ENCODE measurements around the gene RAB36.
"Not testable (repeated sequence)": the region's sequence is repeated elsewhere in the genome, so short reads cannot be mapped to it uniquely, and the experiment has no call there.

Gene RAB36

GRCh38 chr22:23132376-23133091 lies 12.7 kb upstream of the RAB36 start:
- ChIA-PET CTCF (interaction anchor here (1.9 to 4.6 kb wide), 2 partner anchors 173 to 176 kb away, joined by 6 to 28 read pairs; no protein-coding TSS in a partner anchor), POLR2A (interaction anchor here (1.3 kb wide), 1 partner anchor 9 kb away, joined by 3 read pairs; the partner anchor contains the start of gene RSPH14)
- DNase-seq (ENCODE audit: extremely low spot score), result no peak
- no peak for TF ChIP-seq ZNF384 (IDR thresholded peaks at IDR 0.05)
- TF ChIP-seq FOXK2 (IDR thresholded peaks at IDR 0.05), result no peak
- TF ChIP-seq NFRKB (IDR thresholded peaks at IDR 0.05), result no peak
- no peak for TF ChIP-seq SUZ12 (IDR thresholded peaks at IDR 0.05)
- TF ChIP-seq ARNT (IDR thresholded peaks at IDR 0.05), result no peak
- no peak for TF ChIP-seq SP1 (IDR thresholded peaks at IDR 0.05)
- TF ChIP-seq HDGF (IDR thresholded peaks at IDR 0.05; ENCODE audit: borderline replicate concordance), result no peak
- TF ChIP-seq TARDBP (IDR thresholded peaks at IDR 0.05), result no peak
- no peak for TF ChIP-seq FOXM1 (IDR thresholded peaks at IDR 0.05; ENCODE audit: borderline replicate concordance)
- TF ChIP-seq LEF1 (IDR thresholded peaks at IDR 0.05; ENCODE audit: borderline replicate concordance), result no peak
- no peak for TF ChIP-seq L3MBTL2 (conservative IDR thresholded peaks at IDR 0.05)

GRCh38 chr22:23133922-23134321 lies 11.4 kb upstream of the RAB36 start:
- no peak for DNase-seq (ENCODE audit: extremely low spot score)
- TF ChIP-seq FOXA1 (IDR thresholded peaks at IDR 0.05) (no peak), NFRKB (IDR thresholded peaks at IDR 0.05) (no peak), ZNF384 (IDR thresholded peaks at IDR 0.05) (no peak), SP1 (IDR thresholded peaks at IDR 0.05) (no peak), FOXK2 (IDR thresholded peaks at IDR 0.05) (no peak), LEF1 (IDR thresholded peaks at IDR 0.05; ENCODE audit: borderline replicate concordance) (no peak), CTBP1 (IDR thresholded peaks at IDR 0.05; ENCODE audit: borderline replicate concordance) (no peak), PKNOX1 (IDR thresholded peaks at IDR 0.05) (no peak), ARNT (IDR thresholded peaks at IDR 0.05) (no peak), HDGF (IDR thresholded peaks at IDR 0.05; ENCODE audit: borderline replicate concordance) (no peak), SUZ12 (IDR thresholded peaks at IDR 0.05) (no peak), TARDBP (IDR thresholded peaks at IDR 0.05) (no peak), ELF4 (IDR thresholded peaks at IDR 0.05) (no peak)
- ChIA-PET CTCF (no interaction called here), POLR2A (interaction anchor here (1.1 kb wide), 1 partner anchor 177 kb away, joined by 3 read pairs; no protein-coding TSS in a partner anchor)

- POLR2A ChIA-PET; CTCF ChIA-PET; DNase-seq (ENCODE audit: extremely low spot score): not testable (repeated sequence)
Observed at GRCh38 chr22:23136991-23137390, 8.3 kb upstream of the RAB36 start.

- ChIA-PET POLR2A (no interaction called here), CTCF (interaction anchor here (1.2 kb wide), 1 partner anchor 178 kb away, joined by 7 read pairs; no protein-coding TSS in a partner anchor)
- TF ChIP-seq BHLHE40 (IDR thresholded peaks at IDR 0.05; ENCODE audit: borderline replicate concordance), result no peak
- no peak for TF ChIP-seq ZNF384 (IDR thresholded peaks at IDR 0.05)
- no peak for TF ChIP-seq FOXM1 (IDR thresholded peaks at IDR 0.05; ENCODE audit: borderline replicate concordance)
- TF ChIP-seq ARNT (IDR thresholded peaks at IDR 0.05), result no peak
- no peak for TF ChIP-seq NFRKB (IDR thresholded peaks at IDR 0.05)
- TF ChIP-seq TARDBP (IDR thresholded peaks at IDR 0.05), result no peak
- TF ChIP-seq PKNOX1 (IDR thresholded peaks at IDR 0.05), result no peak
- DNase-seq (ENCODE audit: extremely low spot score), result no peak
Observed at GRCh38 chr22:23137468-23137867, 7.8 kb upstream of the RAB36 start.

- ChIA-PET POLR2A (no interaction called here), CTCF (interaction anchor here (0.6 to 1.3 kb wide), 3 partner anchors 10 to 179 kb away, joined by 3 to 7 read pairs (median 4); no protein-coding TSS in a partner anchor)
- TF ChIP-seq CTBP1 (IDR thresholded peaks at IDR 0.05; ENCODE audit: borderline replicate concordance), result no peak
- TF ChIP-seq ARNT (IDR thresholded peaks at IDR 0.05), result no peak
- no peak for TF ChIP-seq ELF4 (IDR thresholded peaks at IDR 0.05)
- TF ChIP-seq FOXK2 (IDR thresholded peaks at IDR 0.05), result no peak
- no peak for TF ChIP-seq FOXM1 (IDR thresholded peaks at IDR 0.05; ENCODE audit: borderline replicate concordance)
- TF ChIP-seq NFRKB (IDR thresholded peaks at IDR 0.05), result no peak
- TF ChIP-seq SUZ12 (IDR thresholded peaks at IDR 0.05), result no peak
- no peak for DNase-seq (ENCODE audit: extremely low spot score)
Observed at GRCh38 chr22:23137905-23138561, 7.2 kb upstream of the RAB36 start.

- no peak for DNase-seq (ENCODE audit: extremely low spot score)
- POLR2A ChIA-PET, result no interaction called here
- TF ChIP-seq PKNOX1 (IDR thresholded peaks at IDR 0.05), result no peak
- TF ChIP-seq FOXA1 (IDR thresholded peaks at IDR 0.05), result no peak
- no peak for TF ChIP-seq FOXM1 (IDR thresholded peaks at IDR 0.05; ENCODE audit: borderline replicate concordance)
- no peak for TF ChIP-seq LEF1 (IDR thresholded peaks at IDR 0.05; ENCODE audit: borderline replicate concordance)
- TF ChIP-seq TARDBP (IDR thresholded peaks at IDR 0.05), result no peak
- TF ChIP-seq ARNT (IDR thresholded peaks at IDR 0.05), result no peak
- TF ChIP-seq ZNF384 (IDR thresholded peaks at IDR 0.05), result no peak
- TF ChIP-seq SP1 (IDR thresholded peaks at IDR 0.05), result no peak
- TF ChIP-seq L3MBTL2 (conservative IDR thresholded peaks at IDR 0.05), result no peak
- no peak for TF ChIP-seq ELF4 (IDR thresholded peaks at IDR 0.05)
- no peak for TF ChIP-seq BHLHE40 (IDR thresholded peaks at IDR 0.05; ENCODE audit: borderline replicate concordance)
Observed at GRCh38 chr22:23138584-23139435, 6.5 kb upstream of the RAB36 start.

More at GRCh38 chr22:23138584-23139435, 6.5 kb upstream of the RAB36 start:
- CTCF ChIA-PET, result interaction anchor here (0.6 to 1.3 kb wide), 3 partner anchors 11 to 180 kb away, joined by 3 to 7 read pairs (median 4); no protein-coding TSS in a partner anchor
